Esophagus (tissue), 2 donors: ENCODE results near the gene GABBR2. TPM values are rescaled to one million over a fixed set of nuclear protein-coding genes. Genes with fewer than 3 reads are reported as not detected.

Experiments
- H3K27ac ChIP-seq, 2 donors: one replicate each; pipeline ENCODE4 v1.5.1; 2013; ENCODE audit warnings: low read depth in 2 of 2, mild to moderate bottlenecking in 2 of 2, inconsistent platforms in 1 of 2, low read length in 1 of 2, moderate library complexity in 1 of 2
- H3K27me3 ChIP-seq, 2 donors: one replicate each; pipeline ENCODE4 v1.6.1; 2013; ENCODE audit warnings: low read length in 2 of 2, control low read depth in 1 of 2, mild to moderate bottlenecking in 1 of 2; ENCODE audit not compliant: insufficient read depth in 2 of 2, control insufficient read depth in 1 of 2
- H3K36me3 ChIP-seq, 2 donors: one replicate each; pipeline ENCODE4 v1.6.1; 2013; ENCODE audit warnings: low read length in 1 of 2; ENCODE audit not compliant: control insufficient read depth in 2 of 2, insufficient read depth in 2 of 2
- H3K4me1 ChIP-seq, 2 donors: one replicate each; pipeline ENCODE4 v1.6.1; 2013; ENCODE audit warnings: low read length in 1 of 2; ENCODE audit not compliant: control insufficient read depth in 2 of 2, insufficient read depth in 2 of 2
- H3K4me3 ChIP-seq, 2 donors: one replicate each; pipeline ENCODE4 v1.5.1; 2013; ENCODE audit warnings: low read length in 2 of 2, mild to moderate bottlenecking in 2 of 2, low read depth in 1 of 2, moderate library complexity in 1 of 2
- H3K9me3 ChIP-seq, 2 donors: one replicate each; pipeline ENCODE4 v1.6.1; 2013; ENCODE audit warnings: mild to moderate bottlenecking in 2 of 2, low read depth in 1 of 2, low read length in 1 of 2, moderate library complexity in 1 of 2; ENCODE audit not compliant: control insufficient read depth in 2 of 2, insufficient read depth in 1 of 2
- WGBS, 2 donors: extraction: QIAGEN DNeasy Blood & Tissue Kit; methylation state at CpG; one replicate each; pipeline ENCODE4 v1.1.7; 2013; 5-methylcytosine and 5-hydroxymethylcytosine counted together
- polyA plus RNA-seq, 2 donors: library from polyadenylated mRNA; stranded (reverse); fragments of 200-250 nt; gene quantifications; one replicate each; pipeline ENCODE4 v1.2.3, GENCODE V29; 2013
- donor health status: healthy with polysubstance abuse.
- donor health status: Bipolar disorder and iron deficiency.

GABBR2 gene
- polyA plus RNA-seq, 2 donors, result under 0.01 TPM; not detected in 1

- Histone ChIP-seq H3K9me3 (no peaks in the 10 kb centered on the region), H3K27ac (no peak overlapping the region), H3K36me3 (peaks cover 8 to 18% of the 10 kb centered on the region in 2 donors), H3K4me3 (no peak overlapping the region), H3K4me1 (no peaks in the 10 kb centered on the region), H3K27me3 (no peaks in the 10 kb centered on the region)
- WGBS, 2 donors, result 70 to 82% methylated on average over 9 to 10 of the region's 10 CpGs
These were observed 33.9 kb upstream of the GABBR2 start for GRCh38 chr9:98742325-98743280.

GRCh38 chr9:98740226-98740881 is 31.6 kb upstream of the GABBR2 start:
- Histone ChIP-seq H3K27me3 (no peaks in the 10 kb centered on the region), H3K4me3 (no peak overlapping the region), H3K27ac (no peak overlapping the region), H3K36me3 (peaks cover 12 to 14% of the 10 kb centered on the region in 2 donors), H3K9me3 (no peaks in the 10 kb centered on the region), H3K4me1 (no peaks in the 10 kb centered on the region)
- WGBS, 2 donors, result 92 to 94% methylated on average over 8 of the region's 8 CpGs

GRCh38 chr9:98738741-98739140 is 30.0 kb upstream of the GABBR2 start:
- H3K27me3 ChIP-seq, result no peaks in the 10 kb centered on the region
- no peak overlapping the region for H3K4me3 ChIP-seq
- 95 to 97% methylated on average over 3 of the region's 3 CpGs for WGBS, 2 donors
- no peaks in the 10 kb centered on the region for H3K9me3 ChIP-seq
- H3K36me3 ChIP-seq, result peaks cover 11 to 14% of the 10 kb centered on the region in 2 donors
- no peaks in the 10 kb centered on the region for H3K4me1 ChIP-seq
- H3K27ac ChIP-seq, result no peak overlapping the region

GRCh38 chr9:98736226-98736625 is 27.5 kb upstream of the GABBR2 start:
- H3K27me3 ChIP-seq, result no peaks in the 10 kb centered on the region
- H3K27ac ChIP-seq, result no peak overlapping the region
- H3K9me3 ChIP-seq, result no peaks in the 10 kb centered on the region
- H3K4me3 ChIP-seq, result no peak overlapping the region
- H3K36me3 ChIP-seq, result peaks cover 11 to 16% of the 10 kb centered on the region in 2 donors
- no peaks in the 10 kb centered on the region for H3K4me1 ChIP-seq
- 84 to 89% methylated on average over 12 of the region's 12 CpGs for WGBS, 2 donors

- 55 to 72% methylated on average over 9 of the region's 9 CpGs for WGBS, 2 donors
- H3K27ac ChIP-seq, result no peak overlapping the region
- peaks cover 11 to 14% of the 10 kb centered on the region in 2 donors for H3K36me3 ChIP-seq
- no peak overlapping the region for H3K4me3 ChIP-seq
- no peaks in the 10 kb centered on the region for H3K9me3 ChIP-seq
- no peaks in the 10 kb centered on the region for H3K4me1 ChIP-seq
- no peaks in the 10 kb centered on the region for H3K27me3 ChIP-seq
These were observed 24.1 kb upstream of the GABBR2 start for GRCh38 chr9:98732801-98733200.

GRCh38 chr9:98732091-98732490 is 23.4 kb upstream of the GABBR2 start:
- 85 to 88% methylated on average over 10 of the region's 10 CpGs for WGBS, 2 donors
- H3K9me3 ChIP-seq, result no peaks in the 10 kb centered on the region
- H3K27me3 ChIP-seq, result no peaks in the 10 kb centered on the region
- H3K36me3 ChIP-seq, result peaks cover 11 to 14% of the 10 kb centered on the region in 2 donors
- H3K4me3 ChIP-seq, result no peak overlapping the region
- no peaks in the 10 kb centered on the region for H3K4me1 ChIP-seq
- H3K27ac ChIP-seq, result no peak overlapping the region

GRCh38 chr9:98730871-98731270 is 22.1 kb upstream of the GABBR2 start:
- H3K9me3 ChIP-seq, result no peaks in the 10 kb centered on the region
- H3K27ac ChIP-seq, result no peak overlapping the region
- no peaks in the 10 kb centered on the region for H3K4me1 ChIP-seq
- peaks cover 9% of the 10 kb centered on the region in 2 donors for H3K36me3 ChIP-seq
- WGBS, 2 donors, result 84 to 88% methylated on average over 5 of the region's 5 CpGs
- H3K27me3 ChIP-seq, result no peaks in the 10 kb centered on the region
- no peak overlapping the region for H3K4me3 ChIP-seq

GRCh38 chr9:98728500-98728899 is 19.8 kb upstream of the GABBR2 start:
- H3K4me3 ChIP-seq, result no peak overlapping the region
- H3K27me3 ChIP-seq, result no peaks in the 10 kb centered on the region
- no peaks in the 10 kb centered on the region for H3K4me1 ChIP-seq
- H3K9me3 ChIP-seq, result peaks cover 0 to 2% of the 10 kb centered on the region in 2 donors
- peaks cover 0 to 4% of the 10 kb centered on the region in 2 donors for H3K36me3 ChIP-seq
- H3K27ac ChIP-seq, result no peak overlapping the region
- 83 to 84% methylated on average over 11 of the region's 11 CpGs for WGBS, 2 donors

GRCh38 chr9:98727428-98727827 is 18.7 kb upstream of the GABBR2 start:
- Histone ChIP-seq H3K9me3 (peaks cover 0 to 6% of the 10 kb centered on the region in 2 donors), H3K4me3 (no peak overlapping the region), H3K4me1 (no peaks in the 10 kb centered on the region), H3K36me3 (no peaks in the 10 kb centered on the region), H3K27me3 (no peaks in the 10 kb centered on the region), H3K27ac (no peak overlapping the region)
- 63 to 64% methylated on average over 7 of the region's 7 CpGs for WGBS, 2 donors
